HCT116 (cell line): Measurements from ENCODE around the gene TEPSIN. TPM values are rescaled to one million over a fixed set of nuclear protein-coding genes. Genes with fewer than 3 reads are reported as not detected.

Experiments used
- ATAC-seq: fragments of 200-7000 bp; cut with Tn5 transposase; 2 replicates; pipeline ENCODE4 v1.9.1; 2020; ENCODE audit warnings: mild to moderate bottlenecking, moderate library complexity
- BruUV-seq: library from RNA; stranded (reverse); fragments of 400-500 nt; replicated peaks from 2 replicates; lab custom pipeline; 2021; lab: Mats Ljungman, UMichigan
- CTCF ChIA-PET: fragments of 300-600 bp; sonication (Branson Sonifier 250); formaldehyde crosslinking; loops from one replicate; lab custom pipeline; 2021; ENCODE audit warnings: antibody characterized with exemption; lab: Charles Lee
- POLR2A ChIA-PET: fragments of 300-600, 350-600 bp; sonication (Branson Sonifier 250); formaldehyde crosslinking; loops from one replicate; lab custom pipeline; 2021; ENCODE audit warnings: antibody characterized with exemption; lab: Charles Lee
- RAD21 ChIA-PET, 2 experiments: fragments of 300-600 bp; sonication (Branson Sonifier 250); formaldehyde crosslinking; loops; one replicate each; lab custom pipeline; 2023; ENCODE audit warnings: low total read pairs in 2 of 2; ENCODE audit not compliant: uncharacterized antibody in 2 of 2, unreplicated experiment in 2 of 2, low non-redundant PET in 1 of 2; lab: Charles Lee
- DNase-seq: peaks from one replicate; pipeline ENCODE4 v3.0.0-alpha.2; 2010; ENCODE audit warnings: low read depth, low spot score
- H2AFZ ChIP-seq: fragments of 200-600 bp; shearing (Covaris generic), sonication (generic); 2 replicates; pipeline ENCODE4 v1.6.1; 2017; ENCODE audit warnings: low read depth, mixed run types, mixed read lengths, antibody characterized with exemption, low read length; ENCODE audit not compliant: poor library complexity, severe bottlenecking
- H3K27ac ChIP-seq: 2 replicates; pipeline ENCODE4 v1.5.1; 2012; ENCODE audit warnings: low read depth, low read length
- H3K27me3 ChIP-seq: fragments of 200-600 bp; sonication (generic); 2 replicates; pipeline ENCODE4 v1.6.1; 2016; ENCODE audit warnings: mixed run types, low read length, mixed read lengths; ENCODE audit not compliant: insufficient read depth
- H3K36me3 ChIP-seq, 2 experiments: fragments of 200-500 bp in 1 of 2; fragments of 200-600 bp in 1 of 2; sonication (Bioruptor generic) in 1 of 2; sonication (generic) in 1 of 2; 2 replicates each; pipeline versions ENCODE4 v1.5.1 to v1.6.1; 2014 to 2016; ENCODE audit warnings: low read length in 2 of 2, inconsistent platforms in 1 of 2, mixed read lengths in 1 of 2, mixed run types in 1 of 2; ENCODE audit not compliant: insufficient read depth in 2 of 2, control insufficient read depth in 1 of 2
- H3K4me1 ChIP-seq, 2 experiments: fragments of 200-600 bp in 1 of 2; sonication (generic) in 1 of 2; 2 replicates each; pipeline versions ENCODE4 v1.5.1 to v1.6.1; 2012 to 2017; ENCODE audit warnings: low read length in 2 of 2, inconsistent platforms in 1 of 2, mild to moderate bottlenecking in 1 of 2, mixed read lengths in 1 of 2, mixed run types in 1 of 2, moderate library complexity in 1 of 2; ENCODE audit not compliant: insufficient read depth in 2 of 2, control insufficient read depth in 1 of 2
- H3K4me2 ChIP-seq: fragments of 200-600 bp; sonication (generic); 2 replicates; pipeline ENCODE4 v1.6.1; 2017; ENCODE audit warnings: mixed run types, low read length, mixed read lengths
- H3K4me3 ChIP-seq, 2 experiments: fragments of 200-600 bp in 1 of 2; sonication (generic) in 1 of 2; replicated peaks in 1 of 2; 2 replicates each; pipeline ENCODE4 v1.5.1; 2011 to 2016; ENCODE audit warnings: low read length in 2 of 2, control low read depth in 1 of 2, low read depth in 1 of 2, mild to moderate bottlenecking in 1 of 2, mixed read lengths in 1 of 2, mixed run types in 1 of 2
- H3K79me2 ChIP-seq: fragments of 200-600 bp; sonication (generic); 2 replicates; pipeline ENCODE4 v1.6.1; 2017; ENCODE audit warnings: mild to moderate bottlenecking, mixed run types, low read length, moderate library complexity, mixed read lengths; ENCODE audit not compliant: insufficient read depth
- H3K9ac ChIP-seq: fragments of 200-600 bp; sonication (generic); 2 replicates; pipeline ENCODE4 v1.6.1; 2016; ENCODE audit warnings: low read length, mixed read lengths
- H3K9me2 ChIP-seq: fragments of 200-600 bp; sonication (generic), shearing (Covaris generic); 2 replicates; pipeline ENCODE4 v1.6.1; 2017; ENCODE audit warnings: mixed run types, mild to moderate bottlenecking, moderate library complexity; ENCODE audit not compliant: insufficient read depth
- H3K9me3 ChIP-seq, 2 experiments: fragments of 200-500 bp in 1 of 2; fragments of 200-600 bp in 1 of 2; sonication (Bioruptor generic) in 1 of 2; sonication (generic) in 1 of 2; 2 replicates each; pipeline ENCODE4 v1.6.1; 2014 to 2017; ENCODE audit warnings: low read length in 2 of 2, mixed read lengths in 2 of 2, inconsistent platforms in 1 of 2, low read depth in 1 of 2, mild to moderate bottlenecking in 1 of 2, mixed run types in 1 of 2, moderate library complexity in 1 of 2; ENCODE audit not compliant: control insufficient read depth in 1 of 2, insufficient read depth in 1 of 2
- H4K20me1 ChIP-seq: fragments of 200-600 bp; sonication (generic), shearing (Covaris generic); 2 replicates; pipeline ENCODE4 v1.6.1; 2017; ENCODE audit warnings: mixed run types, mild to moderate bottlenecking, moderate library complexity; ENCODE audit not compliant: insufficient read depth
- CEBPB ChIP-seq: IDR thresholded peaks from 2 replicates; pipeline ENCODE4 v1.6.1; 2012; ENCODE audit warnings: low read depth
- EGR1 ChIP-seq: IDR thresholded peaks from 2 replicates; pipeline ENCODE4 v1.6.1; 2012; ENCODE audit warnings: low read depth
- POLR2AphosphoS5 ChIP-seq: IDR thresholded peaks from 2 replicates; pipeline ENCODE4 v1.6.1; 2011; ENCODE audit warnings: mild to moderate bottlenecking, low read depth, low read length, moderate library complexity
- SIN3A ChIP-seq: IDR thresholded peaks from 2 replicates; pipeline ENCODE4 v1.6.1; 2012; ENCODE audit warnings: low read depth
- YY1 ChIP-seq: IDR thresholded peaks from 2 replicates; pipeline ENCODE4 v1.6.1; 2011; ENCODE audit warnings: low read length, low read depth, moderate library complexity, mild to moderate bottlenecking; ENCODE audit not compliant: insufficient replicate concordance; ENCODE audit errors: extremely low read depth
- intact Hi-C: fragments of 100-400 bp; cut with micrococcal nuclease; formaldehyde crosslinking; loops from 2 replicates; pipeline ENCODE4 v1.10.0; 2022
- total RNA-seq: library from RNA; stranded (reverse); gene quantifications from one replicate; pipeline ENCODE4 v1.2.1, GENCODE V29; 2021; ENCODE audit not compliant: unreplicated experiment
- TF ChIP-seq, protein P1 (sequence below), 3 experiments: fragments of 200-600 bp in 1 of 3; sonication (generic) in 1 of 3; IDR thresholded peaks in 2 of 3; conservative IDR thresholded peaks in 1 of 3; 2 replicates each; pipeline ENCODE4 v1.5.1; 2012 to 2017; ENCODE audit warnings: low read depth in 2 of 3, low read length in 2 of 3, antibody characterized with exemption in 1 of 3, borderline replicate concordance in 1 of 3, control low read depth in 1 of 3, mild to moderate bottlenecking in 1 of 3, mixed read lengths in 1 of 3, mixed run types in 1 of 3, moderate library complexity in 1 of 3; ENCODE audit not compliant: insufficient read depth in 1 of 3
- TF ChIP-seq, protein P2 (sequence below): IDR thresholded peaks from 2 replicates; pipeline ENCODE4 v1.6.1; 2012
- TF ChIP-seq, protein P3 (sequence below): IDR thresholded peaks from 2 replicates; pipeline ENCODE4 v1.6.1; 2012; ENCODE audit warnings: low read depth

The TEPSIN gene
- total RNA-seq, 1 experiment from 2014 or later, result 50.6 TPM

DNA sequence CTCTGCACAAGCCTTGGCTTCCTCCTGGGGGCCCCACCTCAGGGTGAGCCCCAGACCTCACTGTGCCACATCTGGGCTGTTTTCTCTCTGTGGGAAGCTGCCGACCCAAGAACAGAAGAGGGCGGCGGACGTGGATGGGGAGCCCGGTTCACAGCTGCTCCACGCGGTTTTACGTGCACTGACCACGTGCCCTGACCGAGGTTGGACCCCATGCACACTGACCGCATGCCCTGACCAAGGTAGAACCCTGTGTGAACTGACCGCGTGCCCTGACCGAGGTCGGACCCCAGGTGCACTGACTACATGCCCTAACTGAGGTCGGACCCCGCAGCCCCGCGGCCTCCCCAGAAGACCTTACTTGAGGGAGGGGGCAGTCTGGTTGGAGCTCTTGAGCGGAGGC, 35.7 kb downstream of the TEPSIN start:
- no peak for DNase-seq
- Histone ChIP-seq H3K4me2 (no peak overlapping the region), H2AFZ (no peak overlapping the region), H3K9me2 (no peaks in the 10 kb centered on the region), H3K9me3 (no peaks in the 10 kb centered on the region), H3K36me3 (peaks cover 0 to 4% of the 10 kb centered on the region in 2 experiments; a peak in 2 of 4 replicates), H3K79me2 (no peaks in the 10 kb centered on the region), H3K4me1 (peaks cover 0 to 8% of the 10 kb centered on the region in 2 experiments; a peak in 1 of 4 replicates), H4K20me1 (no peaks in the 10 kb centered on the region), H3K4me3 (no peak overlapping the region), H3K9ac (no peak overlapping the region), H3K27me3 (no peaks in the 10 kb centered on the region), H3K27ac (no peak overlapping the region)
- no peak for ATAC-seq
- no TSS peak for BruUV-seq
- ChIA-PET RAD21 (no interaction called here), POLR2A (no interaction called here), CTCF (no interaction called here)
- TF ChIP-seq, protein P1, sequence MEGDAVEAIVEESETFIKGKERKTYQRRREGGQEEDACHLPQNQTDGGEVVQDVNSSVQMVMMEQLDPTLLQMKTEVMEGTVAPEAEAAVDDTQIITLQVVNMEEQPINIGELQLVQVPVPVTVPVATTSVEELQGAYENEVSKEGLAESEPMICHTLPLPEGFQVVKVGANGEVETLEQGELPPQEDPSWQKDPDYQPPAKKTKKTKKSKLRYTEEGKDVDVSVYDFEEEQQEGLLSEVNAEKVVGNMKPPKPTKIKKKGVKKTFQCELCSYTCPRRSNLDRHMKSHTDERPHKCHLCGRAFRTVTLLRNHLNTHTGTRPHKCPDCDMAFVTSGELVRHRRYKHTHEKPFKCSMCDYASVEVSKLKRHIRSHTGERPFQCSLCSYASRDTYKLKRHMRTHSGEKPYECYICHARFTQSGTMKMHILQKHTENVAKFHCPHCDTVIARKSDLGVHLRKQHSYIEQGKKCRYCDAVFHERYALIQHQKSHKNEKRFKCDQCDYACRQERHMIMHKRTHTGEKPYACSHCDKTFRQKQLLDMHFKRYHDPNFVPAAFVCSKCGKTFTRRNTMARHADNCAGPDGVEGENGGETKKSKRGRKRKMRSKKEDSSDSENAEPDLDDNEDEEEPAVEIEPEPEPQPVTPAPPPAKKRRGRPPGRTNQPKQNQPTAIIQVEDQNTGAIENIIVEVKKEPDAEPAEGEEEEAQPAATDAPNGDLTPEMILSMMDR (IDR thresholded peaks at IDR 0.05 in 2 of 3, conservative IDR thresholded peaks at IDR 0.05 in 1 of 3; ENCODE audit: borderline replicate concordance in 1 of 3, insufficient read depth in 1 of 3, low read depth in 2 of 3, low read length in 2 of 3), result no peak
- TF ChIP-seq CEBPB, result no peak
- TF ChIP-seq, protein P2, sequence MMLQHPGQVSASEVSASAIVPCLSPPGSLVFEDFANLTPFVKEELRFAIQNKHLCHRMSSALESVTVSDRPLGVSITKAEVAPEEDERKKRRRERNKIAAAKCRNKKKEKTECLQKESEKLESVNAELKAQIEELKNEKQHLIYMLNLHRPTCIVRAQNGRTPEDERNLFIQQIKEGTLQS, result no peak
- TF ChIP-seq POLR2AphosphoS5, result no peak
- no peak for TF ChIP-seq SIN3A
- TF ChIP-seq, protein P3, sequence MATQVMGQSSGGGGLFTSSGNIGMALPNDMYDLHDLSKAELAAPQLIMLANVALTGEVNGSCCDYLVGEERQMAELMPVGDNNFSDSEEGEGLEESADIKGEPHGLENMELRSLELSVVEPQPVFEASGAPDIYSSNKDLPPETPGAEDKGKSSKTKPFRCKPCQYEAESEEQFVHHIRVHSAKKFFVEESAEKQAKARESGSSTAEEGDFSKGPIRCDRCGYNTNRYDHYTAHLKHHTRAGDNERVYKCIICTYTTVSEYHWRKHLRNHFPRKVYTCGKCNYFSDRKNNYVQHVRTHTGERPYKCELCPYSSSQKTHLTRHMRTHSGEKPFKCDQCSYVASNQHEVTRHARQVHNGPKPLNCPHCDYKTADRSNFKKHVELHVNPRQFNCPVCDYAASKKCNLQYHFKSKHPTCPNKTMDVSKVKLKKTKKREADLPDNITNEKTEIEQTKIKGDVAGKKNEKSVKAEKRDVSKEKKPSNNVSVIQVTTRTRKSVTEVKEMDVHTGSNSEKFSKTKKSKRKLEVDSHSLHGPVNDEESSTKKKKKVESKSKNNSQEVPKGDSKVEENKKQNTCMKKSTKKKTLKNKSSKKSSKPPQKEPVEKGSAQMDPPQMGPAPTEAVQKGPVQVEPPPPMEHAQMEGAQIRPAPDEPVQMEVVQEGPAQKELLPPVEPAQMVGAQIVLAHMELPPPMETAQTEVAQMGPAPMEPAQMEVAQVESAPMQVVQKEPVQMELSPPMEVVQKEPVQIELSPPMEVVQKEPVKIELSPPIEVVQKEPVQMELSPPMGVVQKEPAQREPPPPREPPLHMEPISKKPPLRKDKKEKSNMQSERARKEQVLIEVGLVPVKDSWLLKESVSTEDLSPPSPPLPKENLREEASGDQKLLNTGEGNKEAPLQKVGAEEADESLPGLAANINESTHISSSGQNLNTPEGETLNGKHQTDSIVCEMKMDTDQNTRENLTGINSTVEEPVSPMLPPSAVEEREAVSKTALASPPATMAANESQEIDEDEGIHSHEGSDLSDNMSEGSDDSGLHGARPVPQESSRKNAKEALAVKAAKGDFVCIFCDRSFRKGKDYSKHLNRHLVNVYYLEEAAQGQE, result no peak
- no peak for TF ChIP-seq EGR1
- no peak for TF ChIP-seq YY1
- intact Hi-C loops, result no loop called here
